Activated CD8-positive, alpha-beta memory T cell treated with anti-CD3 and anti-CD28 coated beads, Interleukin-2, amount 50 U/mL, for 48 hours (primary cell): Measurements from ENCODE around the gene TLE1.
A peak's percentile ranks its signal among the peaks of the same experiment; 100 is the strongest.
"Not testable (repeated sequence)": the region's sequence is repeated elsewhere in the genome, so short reads cannot be mapped to it uniquely, and the experiment has no call there.

Experiments
- DNase-seq: peaks from one replicate; pipeline ENCODE4 v3.0.0-alpha.2; 2020

The TLE1 gene

DNA sequence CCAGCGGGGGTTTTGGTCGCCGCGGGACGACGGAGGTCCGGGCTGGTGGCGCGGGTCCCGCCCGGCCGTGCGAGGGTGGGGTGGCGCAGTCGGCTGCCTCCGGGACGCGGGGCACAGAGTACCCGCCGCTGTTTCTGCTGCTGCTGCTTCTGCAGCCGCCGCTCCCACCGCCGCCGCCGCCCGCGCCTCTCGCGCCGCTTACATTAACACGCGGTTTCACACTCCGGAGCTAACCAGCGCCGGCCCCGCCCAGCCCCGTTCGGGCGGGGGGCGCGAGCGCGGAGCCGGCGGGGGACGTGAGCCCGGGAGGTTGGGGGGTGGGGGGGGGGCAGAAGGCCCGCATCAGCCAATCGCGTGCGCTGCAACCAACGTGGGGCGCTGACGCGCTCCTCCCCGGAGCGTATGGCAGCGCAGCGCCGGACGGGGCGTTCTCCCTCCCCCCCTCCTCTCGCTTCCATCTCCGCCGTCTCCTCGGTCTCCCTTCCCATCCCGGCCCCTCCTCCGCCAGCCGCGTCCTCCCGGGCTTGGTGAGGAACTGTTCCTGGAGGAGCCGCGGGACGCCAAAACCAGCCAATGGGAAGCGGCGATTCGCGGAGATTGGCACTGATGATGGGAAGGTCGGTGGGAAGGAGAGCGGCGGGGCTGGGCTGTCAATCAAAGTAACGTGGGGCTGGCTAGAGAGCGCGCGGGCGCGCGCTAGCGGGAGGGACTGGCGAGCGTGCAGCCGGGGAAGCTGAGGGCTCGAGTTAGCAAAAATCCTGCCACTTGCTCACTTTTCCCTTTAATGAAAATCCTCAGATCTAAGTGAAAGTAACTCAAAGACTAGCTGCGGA is at the start of gene TLE1:
Gene TLE1, minus strand, starts transcription at position 205 of the 833 bp plus-strand sequence. CDS start 1,307 bp downstream, outside the sequence.
- peak; percentile 90 for DNase-seq

DNA sequence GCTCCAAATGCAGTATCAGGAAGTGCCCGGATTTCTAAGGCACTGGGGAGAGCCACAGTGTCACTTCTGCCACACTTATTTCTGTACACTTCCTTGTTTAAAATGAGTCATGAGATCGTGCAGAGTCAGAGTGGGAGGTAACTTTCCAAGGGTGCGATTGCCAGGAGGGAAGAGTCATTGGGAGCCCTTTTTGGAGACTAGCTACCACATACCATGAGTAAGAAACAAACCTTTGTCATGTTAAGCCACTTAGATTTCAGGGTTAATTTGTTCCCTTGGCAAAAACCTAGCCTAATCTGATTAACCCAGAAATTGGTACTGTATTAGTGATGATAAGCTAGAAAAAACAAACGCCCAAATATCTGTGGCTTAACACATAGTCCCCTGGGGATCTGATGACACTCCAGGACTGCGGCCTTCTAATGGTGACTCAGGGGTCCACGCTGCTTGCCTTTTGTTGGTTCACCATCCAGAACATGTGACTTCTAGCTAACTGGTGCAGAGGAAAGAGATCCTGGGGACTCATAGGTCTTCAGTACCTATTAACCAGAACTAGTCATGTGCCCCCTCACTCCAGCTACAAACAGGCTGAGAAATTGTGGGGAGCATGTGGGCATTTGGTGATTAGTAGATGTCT is 48.6 kb upstream of the TLE1 start:
- no peak for DNase-seq

DNA sequence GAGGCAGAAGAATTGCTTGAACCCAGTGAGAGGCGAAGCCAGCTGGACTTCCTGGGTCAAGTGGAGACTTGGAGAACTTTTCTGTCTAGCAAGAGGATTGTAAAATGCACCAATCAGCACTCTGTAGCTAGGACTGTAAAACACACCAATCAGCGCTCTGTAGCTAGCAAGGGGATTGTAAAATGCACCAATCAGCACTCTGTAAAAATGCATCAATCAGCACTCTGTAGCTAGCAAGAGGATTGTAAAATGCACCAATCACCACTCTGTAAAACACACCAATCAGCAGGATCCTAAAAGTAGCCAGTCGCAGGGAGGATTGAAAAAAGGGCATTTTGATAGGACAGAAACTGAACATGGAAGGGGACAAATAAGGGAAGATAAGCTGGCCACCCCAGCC is 41.2 kb upstream of the TLE1 start:
- DNase-seq, result not testable (repeated sequence)

GRCh38 chr9:81729135-81729534 is 39.8 kb upstream of the TLE1 start:
- no peak for DNase-seq

DNA sequence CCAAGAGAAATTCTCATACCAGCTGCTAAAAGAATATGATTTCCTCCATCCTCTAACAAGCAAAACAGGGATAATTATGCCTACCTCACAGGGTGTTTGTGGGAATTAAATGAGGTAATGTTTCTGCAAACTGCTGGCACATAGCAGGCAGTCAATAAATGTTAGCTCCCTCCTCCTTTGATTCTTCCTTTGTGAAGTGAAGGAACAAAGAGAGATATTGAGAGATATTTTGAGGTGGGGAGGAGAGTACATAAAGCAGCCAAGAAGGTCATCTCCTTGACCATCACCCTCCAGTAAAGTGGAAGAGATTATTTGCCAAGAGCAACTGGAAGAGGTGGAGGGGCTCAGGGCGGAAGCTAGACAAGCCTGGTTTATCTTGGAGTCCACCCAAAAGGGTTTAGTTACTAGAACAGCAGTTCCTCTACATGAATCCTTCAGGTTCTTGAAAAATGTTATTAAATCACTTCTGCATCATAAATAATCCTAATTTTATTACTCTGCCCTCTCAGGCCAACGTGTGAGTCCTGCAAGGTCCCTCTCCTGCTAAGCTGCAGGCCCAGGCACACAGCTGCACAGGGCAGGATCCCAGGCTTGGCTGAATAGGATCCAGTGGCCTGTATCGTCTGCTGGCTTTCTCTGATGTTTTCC is 35.0 kb upstream of the TLE1 start:
- no peak for DNase-seq

- DNase-seq, result no peak
Measured at GRCh38 chr9:81722277-81722676, 32.9 kb upstream of the TLE1 start.

DNA sequence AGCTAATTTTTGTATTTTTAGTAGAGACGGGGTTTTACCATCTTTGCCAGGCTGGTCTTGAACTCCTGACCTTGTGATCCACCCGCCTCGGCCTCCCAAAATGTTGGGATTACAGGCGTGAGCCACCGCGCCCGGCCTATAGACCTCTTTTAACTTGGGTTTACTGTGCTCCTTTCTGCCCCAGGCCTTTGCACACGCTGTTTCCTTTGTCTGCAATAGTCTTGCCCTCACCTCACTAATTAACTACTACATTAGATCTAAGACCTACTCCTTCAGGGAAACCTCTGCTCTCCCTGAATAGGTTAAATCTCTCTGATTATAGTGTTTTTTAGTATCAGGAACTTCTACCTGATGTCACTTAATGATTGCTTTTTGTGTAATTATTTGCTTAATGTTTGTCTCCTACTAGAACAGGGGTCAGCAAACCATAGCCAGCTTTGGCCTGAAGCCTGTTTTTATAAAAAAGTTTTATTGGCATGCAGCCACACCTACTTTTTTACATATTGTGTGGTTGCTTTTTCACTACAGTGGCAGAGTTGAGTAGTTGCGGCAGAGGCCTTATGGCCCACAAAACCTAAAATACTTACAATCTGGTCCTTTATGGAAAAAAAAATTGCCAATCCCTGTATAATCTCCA is 31.2 kb upstream of the TLE1 start:
- DNase-seq, result no peak

DNA sequence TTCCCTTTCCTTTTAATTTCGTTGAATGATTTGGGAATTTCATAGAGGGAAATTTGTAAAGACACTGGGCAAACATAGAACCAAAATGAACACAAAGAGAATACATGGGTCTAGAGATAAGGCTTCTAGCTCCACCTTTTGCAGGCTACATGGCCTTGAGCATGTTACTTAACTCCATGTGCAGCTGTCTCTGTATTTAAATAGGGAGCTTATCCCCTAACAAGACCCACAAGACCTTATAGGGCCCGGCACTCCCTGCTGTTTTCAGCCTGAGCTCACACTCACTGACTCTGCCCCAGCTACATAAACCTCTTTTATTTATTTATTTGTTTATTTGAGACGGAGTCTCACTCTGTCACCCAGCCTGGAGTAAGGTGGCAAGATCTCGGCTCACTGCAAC is 30.6 kb upstream of the TLE1 start:
- DNase-seq, result no peak

DNA sequence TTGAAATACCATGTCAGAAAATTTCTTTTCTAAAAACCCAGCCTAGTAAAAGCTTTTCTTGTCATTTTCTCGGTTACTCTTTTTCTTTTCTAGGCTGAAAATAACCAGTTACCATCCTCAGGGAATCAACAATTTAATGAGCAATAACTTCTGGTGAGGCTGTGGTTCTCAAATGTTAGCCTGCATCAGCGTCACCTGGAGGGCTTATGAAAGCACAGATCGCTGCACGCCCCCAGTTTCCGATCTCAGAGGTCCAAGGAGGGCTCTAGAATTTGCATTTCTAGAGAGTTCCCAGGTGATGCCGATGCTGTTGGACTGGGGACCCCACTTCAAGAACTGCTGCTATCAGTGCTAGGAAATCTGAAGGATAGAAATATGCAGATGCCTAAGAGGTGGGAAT is 28.9 kb upstream of the TLE1 start:
- DNase-seq, result no peak

GRCh38 chr9:81717747-81718077 is 28.4 kb upstream of the TLE1 start:
- DNase-seq, result no peak

DNA sequence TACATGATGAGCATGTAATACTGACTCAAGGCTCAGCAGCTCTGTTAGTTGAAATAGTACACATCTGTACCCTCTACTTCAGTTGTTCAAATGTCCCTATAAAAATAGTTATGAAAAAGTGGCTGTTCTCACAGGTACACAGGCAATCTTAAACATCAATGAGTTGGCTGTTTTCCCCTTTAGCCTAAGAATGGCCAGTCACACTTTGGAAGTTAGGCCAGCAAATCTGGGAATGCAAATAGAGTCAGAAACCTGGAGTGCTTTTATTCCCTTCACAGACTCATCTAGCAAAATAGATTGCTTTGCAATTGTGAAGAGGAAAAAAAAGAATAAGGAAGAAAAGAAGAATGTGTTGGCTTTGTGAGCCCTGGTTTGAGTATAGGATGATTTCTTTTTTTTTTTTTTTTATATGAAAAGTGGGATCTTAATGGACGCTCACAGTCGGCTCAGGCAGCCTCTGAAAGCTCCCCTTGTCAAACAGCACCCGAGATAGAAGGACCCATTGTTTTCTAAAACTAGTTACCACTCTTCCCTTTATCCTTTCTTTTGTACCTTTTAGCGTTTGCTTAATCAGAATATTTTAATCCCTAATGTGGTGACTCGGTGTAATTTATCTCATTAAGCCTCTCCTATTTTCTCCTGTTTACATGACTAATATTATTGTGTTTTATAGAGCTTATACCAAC is 27.9 kb upstream of the TLE1 start:
- DNase-seq, result no peak

GRCh38 chr9:81716409-81716808 is 27.1 kb upstream of the TLE1 start:
- no peak for DNase-seq

GRCh38 chr9:81705578-81705977 is 16.2 kb upstream of the TLE1 start:
- DNase-seq, result no peak

- DNase-seq, result no peak
Measured at GRCh38 chr9:81694541-81694940, 5.2 kb upstream of the TLE1 start.

DNA sequence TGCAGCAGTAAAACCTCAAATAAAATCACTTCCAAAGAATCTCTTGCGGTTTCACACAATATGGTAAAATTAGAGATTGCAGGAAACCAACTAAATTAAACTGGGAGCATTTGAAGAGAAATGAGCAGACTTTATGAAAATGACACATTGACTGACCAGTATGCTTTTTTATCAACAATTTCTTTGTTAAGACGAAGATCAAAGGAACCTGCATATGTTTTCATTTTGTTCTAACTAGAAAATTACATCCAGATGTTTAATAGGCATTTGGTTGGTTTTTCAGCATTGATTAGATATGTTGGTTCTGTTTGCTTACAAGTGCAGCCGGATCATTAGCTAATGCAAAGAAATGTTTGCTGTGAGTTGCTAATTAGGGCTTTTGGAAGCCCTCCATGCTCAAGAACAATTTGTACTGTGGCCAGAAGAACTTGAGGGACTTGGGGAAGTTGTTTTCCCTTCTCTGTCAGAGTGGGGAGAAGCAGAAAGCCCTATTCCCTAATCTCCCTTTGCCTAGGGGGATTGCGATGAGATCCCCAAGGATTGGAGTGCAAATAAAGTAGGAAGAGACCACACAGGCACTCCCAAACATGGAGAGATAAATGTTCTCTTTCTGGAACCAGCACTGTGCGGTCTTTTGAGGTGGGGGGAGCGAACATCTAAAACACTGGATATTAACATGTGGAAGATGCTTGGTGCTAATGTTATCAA is 4.5 kb upstream of the TLE1 start:
- DNase-seq, result no peak

- no peak for DNase-seq
Measured at GRCh38 chr9:81690251-81690851, 1.0 kb upstream of the TLE1 start.

GRCh38 chr9:81689093-81689342 is 329 bp downstream of the TLE1 start:
- DNase-seq, result not testable (repeated sequence)

- peak; percentile 65 for DNase-seq
Measured at GRCh38 chr9:81688262-81689092, 870 bp downstream of the TLE1 start.

DNA sequence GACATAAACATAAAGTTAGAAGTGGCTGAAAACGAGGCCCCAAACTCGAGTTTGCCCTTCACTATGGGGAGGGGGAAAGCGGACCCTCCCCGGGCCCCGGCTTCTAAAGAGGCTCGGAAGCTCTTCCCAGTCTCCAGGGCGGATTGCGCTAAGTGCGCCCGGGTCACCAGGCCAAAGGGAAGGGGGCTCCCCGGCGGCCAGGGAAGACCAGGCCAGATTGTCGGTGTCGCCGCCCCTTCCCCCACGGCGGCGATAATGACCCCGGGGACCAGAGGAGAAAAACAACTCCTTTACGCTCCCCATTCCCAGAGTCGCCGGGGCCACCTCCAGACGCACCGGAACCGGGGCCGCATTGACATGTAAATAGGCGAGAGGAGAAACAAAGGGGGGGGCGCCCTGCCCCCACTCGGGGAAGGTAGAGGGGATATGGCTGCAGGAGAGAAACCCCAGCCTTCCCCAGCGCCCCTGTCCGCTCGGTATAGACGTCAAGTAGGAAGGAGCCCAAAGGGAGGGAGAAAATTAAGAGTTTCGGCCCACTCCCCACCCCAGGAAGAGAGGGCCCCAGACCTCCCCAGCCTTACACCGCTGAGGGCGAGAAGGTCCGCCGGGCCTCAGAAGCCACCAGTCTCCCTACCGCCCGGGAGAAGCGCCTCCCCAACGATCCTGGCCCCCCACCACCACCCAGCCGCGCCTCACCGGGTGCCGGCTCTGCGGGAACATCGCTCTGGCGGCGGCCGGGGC is 1.7 kb downstream of the TLE1 start:
- DNase-seq, result peak; percentile 51
